ENCODE results near the gene SLFN5.
A peak's percentile ranks its signal among the peaks of the same experiment; 100 is the strongest.
"Not testable (repeated sequence)": the region's sequence is repeated elsewhere in the genome, so short reads cannot be mapped to it uniquely, and the experiment has no call there.

SLFN5 gene

GRCh38 chr17:35242805-35243560, at the start of gene SLFN5:
TSS of gene SLFN5 (plus strand) at chr17:35243072. CDS start at chr17:35258691, 15,619 bp downstream.
- peak; percentile 75 to 78 for DNase-seq

- not testable (repeated sequence) for DNase-seq
Observed at GRCh38 chr17:35194001-35194400, 48.9 kb upstream of the SLFN5 start, which contains the start of gene SLC35G3. TSS of gene SLC35G3 (minus strand) at chr17:35194393. CDS start at chr17:35194307, 86 bp downstream.

GRCh38 chr17:35195062-35195461, 47.8 kb upstream of the SLFN5 start:
- DNase-seq: not testable (repeated sequence)

GRCh38 chr17:35202582-35202981, 40.3 kb upstream of the SLFN5 start:
- DNase-seq: not testable (repeated sequence)

GRCh38 chr17:35210741-35211140, 32.1 kb upstream of the SLFN5 start:
- DNase-seq: no peak

GRCh38 chr17:35212668-35213067, 30.2 kb upstream of the SLFN5 start:
- DNase-seq: no peak

- DNase-seq: no peak
Observed at GRCh38 chr17:35213412-35213940, 29.4 kb upstream of the SLFN5 start.

GRCh38 chr17:35214192-35214591, 28.7 kb upstream of the SLFN5 start:
- DNase-seq: no peak

GRCh38 chr17:35214631-35215273, 28.1 kb upstream of the SLFN5 start:
- no peak for DNase-seq

GRCh38 chr17:35217107-35217506, 25.8 kb upstream of the SLFN5 start:
- no peak for DNase-seq

GRCh38 chr17:35218915-35219314, 24.0 kb upstream of the SLFN5 start:
- no peak for DNase-seq

- no peak for DNase-seq
Observed at GRCh38 chr17:35222452-35222851, 20.4 kb upstream of the SLFN5 start.

GRCh38 chr17:35224436-35224835, 18.4 kb upstream of the SLFN5 start:
- DNase-seq: no peak

- DNase-seq: no peak
Observed at GRCh38 chr17:35227546-35227945, 15.3 kb upstream of the SLFN5 start.

GRCh38 chr17:35229638-35230037, 13.2 kb upstream of the SLFN5 start:
- DNase-seq: no peak

- DNase-seq: not testable (repeated sequence)
Observed at GRCh38 chr17:35234315-35234714, 8.6 kb upstream of the SLFN5 start.

- DNase-seq: no peak
Observed at GRCh38 chr17:35235289-35235688, 7.6 kb upstream of the SLFN5 start.

GRCh38 chr17:35235917-35236316, 7.0 kb upstream of the SLFN5 start:
- DNase-seq: no peak

GRCh38 chr17:35236821-35237220, 6.1 kb upstream of the SLFN5 start:
- DNase-seq: no peak

GRCh38 chr17:35238821-35239220, 4.1 kb upstream of the SLFN5 start:
- no peak for DNase-seq

- DNase-seq: no peak
Observed at GRCh38 chr17:35239823-35240222, 3.0 kb upstream of the SLFN5 start.

GRCh38 chr17:35240861-35241260, 2.0 kb upstream of the SLFN5 start:
- no peak for DNase-seq

- no peak for DNase-seq
Observed at GRCh38 chr17:35241520-35241919, 1.4 kb upstream of the SLFN5 start.

Data from hippocampal formation (tissue), 2 donors.